Measurements from ENCODE around the gene KLHL41. TPM values are rescaled to one million over a fixed set of nuclear protein-coding genes. Genes with fewer than 3 reads are reported as not detected.
"Not testable (repeated sequence)": the region's sequence is repeated elsewhere in the genome, so short reads cannot be mapped to it uniquely, and the experiment has no call there.

The KLHL41 gene
- total RNA-seq, 1 experiment from 2014 or later: 0.51 TPM

- no peak for DNase-seq (ENCODE audit: low read depth)
Measured at GRCh38 chr2:169572821-169573159, 63.3 kb downstream of the KLHL41 start.

GRCh38 chr2:169573160-169573973 lies 63.9 kb downstream of the KLHL41 start, which contains the start of gene FASTKD1:
Gene FASTKD1 (minus strand): TSS chr2:169573865. CDS start chr2:169572029, 1,836 bp downstream.
- peak; percentile 93 for DNase-seq (ENCODE audit: low read depth)

- DNase-seq (ENCODE audit: low read depth): no peak
Measured at GRCh38 chr2:169573974-169574299, 64.4 kb downstream of the KLHL41 start.

GRCh38 chr2:169574539-169574938 lies 65.0 kb downstream of the KLHL41 start:
- not testable (repeated sequence) for DNase-seq (ENCODE audit: low read depth)

GRCh38 chr2:169575264-169575663 lies 65.8 kb downstream of the KLHL41 start:
- not testable (repeated sequence) for DNase-seq (ENCODE audit: low read depth)

Other genes with a start within 250 kb of the KLHL41 start
- under 0.01 TPM in 1 of 2 replicates, not detected in the other for gene LRP2, start 147.2 kb upstream of the KLHL41 start, total RNA-seq (2014; rRNA removed; shearing (Covaris generic))
- 3.7 and 6.7 TPM in 2 replicates for gene BBS5, start 30.2 kb upstream of the KLHL41 start, total RNA-seq (2014; rRNA removed; shearing (Covaris generic))
- gene FASTKD1, start 64.2 kb downstream of the KLHL41 start, total RNA-seq (2014; rRNA removed; shearing (Covaris generic)): 26.5 and 37.1 TPM in 2 replicates
- 40.2 and 44.4 TPM in 2 replicates for gene PPIG, start 74.6 kb downstream of the KLHL41 start, total RNA-seq (2014; rRNA removed; shearing (Covaris generic))
- not detected in 2 replicates for gene CFAP210, start 184.7 kb downstream of the KLHL41 start, total RNA-seq (2014; rRNA removed; shearing (Covaris generic))
- 10.4 and 12.2 TPM in 2 replicates for gene PHOSPHO2, start 184.8 kb downstream of the KLHL41 start, total RNA-seq (2014; rRNA removed; shearing (Covaris generic))
- gene KLHL23, start 224.1 kb downstream of the KLHL41 start, total RNA-seq (2014; rRNA removed; shearing (Covaris generic)): 13.9 and 17.2 TPM in 2 replicates

Data from Daoy (cell line).